Stimulated activated naive CD8-positive, alpha-beta T cell treated with anti-CD3 and anti-CD28 coated beads, Interleukin-15, Interleukin-2, amounts not matched to agents 100 ng/mL and 50 ng/mL, for 24 hours (primary cell): ENCODE measurements around the gene RPTN.

Source experiments
- H3K27ac Mint-ChIP-seq: one replicate; pipeline ENCODE4 v1.8.0; 2021; ENCODE audit warnings: mild to moderate bottlenecking, mixed read lengths
- H3K27me3 Mint-ChIP-seq: one replicate; pipeline ENCODE4 v1.8.0; 2021; ENCODE audit warnings: mixed read lengths
- H3K36me3 Mint-ChIP-seq: one replicate; pipeline ENCODE4 v1.8.0; 2021; ENCODE audit warnings: low read depth, mixed read lengths
- H3K4me1 Mint-ChIP-seq: one replicate; pipeline ENCODE4 v1.8.0; 2021; ENCODE audit warnings: low read depth, mixed read lengths
- H3K4me3 Mint-ChIP-seq: one replicate; pipeline ENCODE4 v1.8.0; 2021; ENCODE audit warnings: mild to moderate bottlenecking, mixed read lengths
- H3K9me3 Mint-ChIP-seq: one replicate; pipeline ENCODE4 v1.8.0; 2021; ENCODE audit warnings: mixed read lengths

RPTN gene

DNA sequence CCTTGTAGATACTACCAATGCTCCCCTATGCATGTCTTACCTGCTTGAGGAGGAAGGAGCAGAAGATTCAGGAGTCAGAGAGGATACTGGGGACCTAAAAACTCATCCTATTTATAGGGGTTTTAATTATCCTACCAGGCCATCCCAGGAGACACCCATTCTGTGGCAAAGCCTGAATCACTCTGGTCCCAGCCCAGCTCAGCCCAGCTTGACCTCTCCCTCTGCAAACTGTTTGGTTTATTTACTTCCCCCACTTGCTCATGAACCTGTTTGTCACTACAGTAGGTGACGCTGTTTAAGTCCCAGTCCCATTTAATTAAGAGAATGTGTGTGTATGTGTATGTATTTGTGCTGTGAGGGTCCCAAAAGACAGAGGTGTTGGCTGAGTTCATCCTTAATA lies at the start of gene RPTN:
Gene RPTN (minus strand): TSS at position 85 of the 400 bp plus-strand sequence. CDS start 1,339 bp downstream, outside the sequence.
- no peaks in the 10 kb centered on the region for H3K36me3 Mint-ChIP-seq
- no peak within 1 kb of the TSS for H3K4me3 Mint-ChIP-seq
- no peaks in the 10 kb centered on the region for H3K9me3 Mint-ChIP-seq
- H3K27me3 Mint-ChIP-seq = peaks cover 4% of the 10 kb centered on the region
- H3K4me1 Mint-ChIP-seq = no peaks in the 10 kb centered on the region
- no peak within 1 kb of the TSS for H3K27ac Mint-ChIP-seq

DNA sequence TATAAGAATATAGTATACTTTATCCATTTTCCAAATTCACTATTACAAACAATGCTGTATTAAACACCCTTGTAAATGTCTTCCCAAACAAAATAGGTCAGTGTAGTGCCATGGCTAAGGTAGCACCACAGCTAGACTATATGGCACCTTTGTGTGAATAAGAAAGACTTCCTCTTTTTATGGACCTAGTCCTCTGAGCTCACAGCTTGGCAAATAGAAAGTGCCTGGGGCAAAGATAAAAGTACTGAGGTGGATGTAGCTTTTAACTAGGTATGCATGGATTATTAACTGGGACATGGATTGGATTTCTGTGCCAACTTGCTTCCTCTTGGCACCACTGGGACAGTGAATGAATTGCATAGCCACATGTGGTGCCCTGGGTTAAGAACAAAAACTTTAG lies 40.0 kb upstream of the RPTN start:
- H3K36me3 Mint-ChIP-seq = no peaks in the 10 kb centered on the region

GRCh38 chr1:152197361-152197941 lies 38.4 kb upstream of the RPTN start:
- no peaks in the 10 kb centered on the region for H3K36me3 Mint-ChIP-seq
- peaks cover 9% of the 10 kb centered on the region for H3K27me3 Mint-ChIP-seq
- H3K9me3 Mint-ChIP-seq = no peaks in the 10 kb centered on the region
- no peak overlapping the region for H3K27ac Mint-ChIP-seq
- no peak overlapping the region for H3K4me3 Mint-ChIP-seq
- H3K4me1 Mint-ChIP-seq = no peaks in the 10 kb centered on the region

More for the DNA sequence above, 40.0 kb upstream of the RPTN start:
- Mint-ChIP-seq H3K27me3 (peaks cover 9% of the 10 kb centered on the region), H3K9me3 (no peaks in the 10 kb centered on the region), H3K4me3 (no peak overlapping the region), H3K27ac (no peak overlapping the region), H3K4me1 (no peaks in the 10 kb centered on the region)

- Mint-ChIP-seq H3K27me3 (no peaks in the 10 kb centered on the region), H3K9me3 (no peaks in the 10 kb centered on the region), H3K36me3 (no peaks in the 10 kb centered on the region), H3K4me3 (no peak overlapping the region), H3K27ac (no peak overlapping the region), H3K4me1 (peaks cover 13% of the 10 kb centered on the region)
Measured at GRCh38 chr1:152191711-152192110, 32.7 kb upstream of the RPTN start.

DNA sequence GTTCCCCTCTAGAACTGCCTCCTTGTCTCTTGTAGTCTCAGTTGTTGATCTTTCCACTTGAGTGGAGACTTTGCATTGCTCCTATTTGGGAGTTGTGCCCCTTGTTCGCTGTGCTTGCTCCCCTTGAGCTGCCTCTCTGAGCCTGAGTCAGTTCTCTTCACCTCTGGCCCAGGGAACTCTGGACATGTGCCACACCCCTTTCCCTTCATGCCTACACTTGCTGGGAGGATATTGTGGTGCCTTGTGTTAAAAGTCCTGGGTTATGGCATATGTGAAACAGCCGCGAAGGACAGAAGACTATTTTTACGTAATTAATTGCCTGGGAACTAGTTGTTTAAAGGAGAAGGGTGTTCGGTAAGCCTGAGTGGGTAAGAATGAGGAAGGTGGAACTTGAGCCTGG lies 32.2 kb upstream of the RPTN start:
- H3K36me3 Mint-ChIP-seq = no peaks in the 10 kb centered on the region
- H3K27me3 Mint-ChIP-seq = no peaks in the 10 kb centered on the region
- no peak overlapping the region for H3K4me3 Mint-ChIP-seq
- no peak overlapping the region for H3K27ac Mint-ChIP-seq
- peaks cover 13% of the 10 kb centered on the region for H3K4me1 Mint-ChIP-seq
- H3K9me3 Mint-ChIP-seq = no peaks in the 10 kb centered on the region

GRCh38 chr1:152190589-152190988 lies 31.6 kb upstream of the RPTN start:
- Mint-ChIP-seq H3K9me3 (no peaks in the 10 kb centered on the region), H3K4me1 (peaks cover 13% of the 10 kb centered on the region), H3K4me3 (no peak overlapping the region), H3K27ac (no peak overlapping the region), H3K27me3 (no peaks in the 10 kb centered on the region), H3K36me3 (no peaks in the 10 kb centered on the region)

- H3K27me3 Mint-ChIP-seq = peaks cover 7% of the 10 kb centered on the region
- peaks cover 18% of the 10 kb centered on the region for H3K4me1 Mint-ChIP-seq
- peak overlapping the region; percentile 84 for H3K4me3 Mint-ChIP-seq
- no peaks in the 10 kb centered on the region for H3K9me3 Mint-ChIP-seq
- peak overlapping the region; percentile 78 for H3K27ac Mint-ChIP-seq
- H3K36me3 Mint-ChIP-seq = no peaks in the 10 kb centered on the region
Measured at GRCh38 chr1:152189657-152190442, 30.8 kb upstream of the RPTN start.

- Mint-ChIP-seq H3K4me3 (peak overlapping the region; percentile 84), H3K27ac (peak overlapping the region; percentile 78), H3K36me3 (no peaks in the 10 kb centered on the region), H3K4me1 (peaks cover 18% of the 10 kb centered on the region), H3K9me3 (no peaks in the 10 kb centered on the region), H3K27me3 (peaks cover 8% of the 10 kb centered on the region)
Measured at GRCh38 chr1:152188673-152189591, 29.9 kb upstream of the RPTN start.

- Mint-ChIP-seq H3K9me3 (no peaks in the 10 kb centered on the region), H3K36me3 (no peaks in the 10 kb centered on the region), H3K4me1 (peaks cover 18% of the 10 kb centered on the region), H3K27me3 (peaks cover 8% of the 10 kb centered on the region), H3K4me3 (no peak overlapping the region), H3K27ac (no peak overlapping the region)
Measured at GRCh38 chr1:152186556-152187285, 27.7 kb upstream of the RPTN start.

DNA sequence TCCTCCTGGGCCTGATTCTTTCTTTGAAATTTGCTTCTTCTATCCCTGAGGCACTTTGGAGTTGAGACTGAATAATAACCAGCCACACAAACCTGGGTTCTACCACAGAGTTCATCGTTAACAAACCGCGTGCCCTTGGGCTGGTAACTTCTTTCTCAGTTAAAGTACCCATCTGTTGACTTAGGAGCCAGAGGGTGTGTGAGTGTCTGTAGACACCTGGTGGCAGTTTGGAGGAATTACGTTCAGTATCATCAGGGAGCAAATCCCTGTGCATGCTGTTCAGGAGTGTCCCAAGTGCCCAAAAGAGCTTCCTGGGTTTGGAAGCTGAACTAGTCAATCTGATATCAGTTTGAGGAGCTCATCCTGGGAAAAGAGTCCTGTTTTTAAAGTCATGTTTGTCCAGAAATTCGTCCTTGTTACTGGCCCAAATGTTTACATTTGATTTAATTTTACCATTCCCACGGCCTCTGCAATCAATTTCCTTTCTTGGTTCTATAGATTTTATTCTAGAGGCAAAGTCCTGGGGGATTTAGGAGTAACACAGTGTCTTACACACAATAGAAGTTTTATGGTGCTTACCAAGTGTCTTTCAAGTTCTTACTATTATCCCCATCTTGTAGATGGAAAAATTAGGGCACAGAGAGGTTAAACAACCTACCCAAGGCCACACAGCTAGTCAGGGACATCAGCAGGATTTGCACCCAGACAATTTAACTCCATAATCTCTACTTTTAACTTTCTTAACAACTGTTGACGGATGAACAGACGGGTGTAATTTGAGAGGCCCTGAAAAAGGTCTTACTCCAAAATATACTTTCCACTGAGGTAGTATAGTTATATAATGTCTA lies 26.7 kb upstream of the RPTN start:
- Mint-ChIP-seq H3K4me1 (peaks cover 18% of the 10 kb centered on the region), H3K27ac (no peak overlapping the region), H3K27me3 (peaks cover 8% of the 10 kb centered on the region), H3K9me3 (no peaks in the 10 kb centered on the region), H3K4me3 (no peak overlapping the region), H3K36me3 (no peaks in the 10 kb centered on the region)

DNA sequence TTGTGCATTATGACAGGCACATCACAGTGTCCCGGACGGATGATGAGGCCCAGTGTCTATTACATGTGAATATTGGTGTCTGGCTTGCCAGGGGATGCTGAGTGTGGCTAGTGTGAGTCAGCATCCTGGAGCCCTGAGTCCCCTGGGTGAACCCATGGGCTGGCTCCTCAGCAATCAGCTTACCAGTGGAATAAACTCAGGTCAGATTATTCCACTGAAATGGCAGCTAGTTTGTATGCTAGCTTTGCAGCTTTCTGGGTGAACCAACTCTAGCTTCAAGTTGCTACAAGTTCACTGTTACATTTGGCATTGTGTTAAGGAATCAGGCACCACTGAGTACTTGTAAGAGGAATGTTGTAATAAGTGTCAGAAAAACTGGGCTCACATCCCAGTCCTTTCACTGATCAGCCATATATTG lies 23.9 kb upstream of the RPTN start:
- Mint-ChIP-seq H3K4me3 (no peak overlapping the region), H3K36me3 (no peaks in the 10 kb centered on the region), H3K9me3 (no peaks in the 10 kb centered on the region), H3K27me3 (peaks cover 8% of the 10 kb centered on the region), H3K4me1 (peaks cover 5% of the 10 kb centered on the region), H3K27ac (no peak overlapping the region)

- Mint-ChIP-seq H3K4me3 (no peak overlapping the region), H3K4me1 (peaks cover 5% of the 10 kb centered on the region), H3K36me3 (no peaks in the 10 kb centered on the region), H3K27ac (no peak overlapping the region), H3K9me3 (no peaks in the 10 kb centered on the region), H3K27me3 (peaks cover 8% of the 10 kb centered on the region)
Measured at GRCh38 chr1:152182431-152182830, 23.4 kb upstream of the RPTN start.

DNA sequence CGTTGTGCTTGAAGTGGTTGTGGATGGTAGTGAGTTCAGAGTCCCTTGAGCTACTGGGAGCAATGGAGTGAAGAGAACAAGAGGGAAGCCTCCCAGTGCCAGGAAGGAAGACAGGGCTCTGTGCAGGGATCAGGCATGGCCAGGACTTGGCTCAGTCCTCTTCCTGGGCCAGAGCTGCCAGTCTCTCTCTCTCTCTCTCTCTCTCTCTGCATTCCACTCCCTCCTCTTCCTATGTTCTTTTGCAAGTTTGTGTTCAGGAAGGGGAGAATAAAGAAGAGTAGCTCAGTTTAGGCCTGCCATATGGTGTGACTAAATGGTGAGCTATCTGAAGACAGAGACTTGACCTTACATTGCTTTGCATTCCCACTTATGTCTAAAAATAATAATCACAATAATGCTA lies 20.5 kb upstream of the RPTN start:
- no peak overlapping the region for H3K27ac Mint-ChIP-seq
- peaks cover 9% of the 10 kb centered on the region for H3K27me3 Mint-ChIP-seq
- H3K4me1 Mint-ChIP-seq = no peaks in the 10 kb centered on the region
- H3K9me3 Mint-ChIP-seq = peaks cover 3% of the 10 kb centered on the region
- H3K36me3 Mint-ChIP-seq = no peaks in the 10 kb centered on the region
- H3K4me3 Mint-ChIP-seq = no peak overlapping the region
